GM19328 (cell line): Measurements from ENCODE around the gene FGF2.
"Not testable (repeated sequence)": the region's sequence is repeated elsewhere in the genome, so short reads cannot be mapped to it uniquely, and the experiment has no call there.

Experiments used
- ATAC-seq: cut with Tn5 transposase; IDR thresholded peaks from one replicate; pipeline ENCODE4 v1.9.1; 2021; ENCODE audit warnings: mild to moderate bottlenecking, moderate library complexity; ENCODE audit not compliant: unreplicated experiment

FGF2 gene

DNA sequence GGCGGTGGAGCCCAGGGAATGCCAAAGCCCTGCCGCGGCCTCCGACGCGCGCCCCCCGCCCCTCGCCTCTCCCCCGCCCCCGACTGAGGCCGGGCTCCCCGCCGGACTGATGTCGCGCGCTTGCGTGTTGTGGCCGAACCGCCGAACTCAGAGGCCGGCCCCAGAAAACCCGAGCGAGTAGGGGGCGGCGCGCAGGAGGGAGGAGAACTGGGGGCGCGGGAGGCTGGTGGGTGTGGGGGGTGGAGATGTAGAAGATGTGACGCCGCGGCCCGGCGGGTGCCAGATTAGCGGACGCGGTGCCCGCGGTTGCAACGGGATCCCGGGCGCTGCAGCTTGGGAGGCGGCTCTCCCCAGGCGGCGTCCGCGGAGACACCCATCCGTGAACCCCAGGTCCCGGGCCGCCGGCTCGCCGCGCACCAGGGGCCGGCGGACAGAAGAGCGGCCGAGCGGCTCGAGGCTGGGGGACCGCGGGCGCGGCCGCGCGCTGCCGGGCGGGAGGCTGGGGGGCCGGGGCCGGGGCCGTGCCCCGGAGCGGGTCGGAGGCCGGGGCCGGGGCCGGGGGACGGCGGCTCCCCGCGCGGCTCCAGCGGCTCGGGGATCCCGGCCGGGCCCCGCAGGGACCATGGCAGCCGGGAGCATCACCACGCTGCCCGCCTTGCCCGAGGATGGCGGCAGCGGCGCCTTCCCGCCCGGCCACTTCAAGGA lies at the start of gene FGF2:
TSS of gene FGF2 (plus strand) at position 279 of the 705 bp plus-strand sequence. CDS start at position 623, 344 bp downstream.
- ATAC-seq: peak; percentile 11

DNA sequence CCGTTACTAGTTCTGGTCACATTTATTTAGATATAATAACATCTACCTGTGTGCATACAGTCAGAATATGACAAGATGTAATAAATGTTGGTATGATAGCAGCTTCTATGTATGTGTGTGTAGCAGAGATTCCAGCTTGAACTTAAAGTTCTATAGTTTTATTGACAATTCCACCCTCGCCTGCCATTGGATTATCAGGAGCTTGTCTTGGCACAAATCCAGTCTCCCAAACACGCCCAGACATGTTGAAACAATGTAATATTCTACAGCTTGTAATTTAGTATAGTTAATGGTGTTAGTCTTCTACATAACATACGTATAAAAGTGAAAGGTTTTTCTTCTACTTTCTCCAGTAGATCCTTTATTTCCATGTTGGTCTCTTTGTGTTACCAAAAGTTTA lies 49.7 kb upstream of the FGF2 start:
- no peak for ATAC-seq

DNA sequence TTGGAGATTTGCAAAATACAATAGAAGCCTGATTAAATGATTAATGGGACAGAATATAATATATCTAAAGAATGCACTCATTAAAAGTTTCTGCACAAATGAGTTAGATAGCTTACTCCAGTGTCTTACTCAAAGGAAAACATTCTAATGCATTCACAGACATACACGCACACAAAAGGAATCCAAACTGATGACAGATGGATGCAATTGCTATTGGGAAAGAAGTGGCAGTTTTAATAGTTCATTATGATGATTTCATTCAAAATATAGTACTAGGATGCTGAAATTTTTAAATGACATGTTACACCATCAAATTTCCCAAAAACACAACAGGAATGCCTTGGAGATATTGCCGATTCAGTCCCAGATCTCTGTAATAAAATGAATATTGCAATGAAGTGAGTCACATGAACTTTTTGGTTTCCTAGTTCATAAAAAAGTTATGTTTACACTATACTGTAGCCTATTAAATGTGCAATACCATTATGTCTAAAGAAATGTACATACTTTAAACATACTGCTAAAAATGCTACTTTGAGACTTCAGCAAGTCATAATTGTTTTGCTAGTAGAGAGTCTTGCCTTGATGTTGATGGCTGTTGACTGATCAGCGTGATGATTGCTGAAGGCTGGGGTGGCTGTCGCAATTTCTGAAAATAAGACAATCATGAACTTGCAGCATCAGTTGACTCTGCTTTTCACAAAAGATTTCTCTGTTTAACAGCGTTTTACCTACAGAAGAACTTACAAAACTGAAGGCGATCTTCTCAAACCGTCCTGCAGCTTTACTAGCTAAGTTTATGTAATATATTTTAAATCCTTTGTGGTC lies 48.6 kb upstream of the FGF2 start:
- no peak for ATAC-seq

DNA sequence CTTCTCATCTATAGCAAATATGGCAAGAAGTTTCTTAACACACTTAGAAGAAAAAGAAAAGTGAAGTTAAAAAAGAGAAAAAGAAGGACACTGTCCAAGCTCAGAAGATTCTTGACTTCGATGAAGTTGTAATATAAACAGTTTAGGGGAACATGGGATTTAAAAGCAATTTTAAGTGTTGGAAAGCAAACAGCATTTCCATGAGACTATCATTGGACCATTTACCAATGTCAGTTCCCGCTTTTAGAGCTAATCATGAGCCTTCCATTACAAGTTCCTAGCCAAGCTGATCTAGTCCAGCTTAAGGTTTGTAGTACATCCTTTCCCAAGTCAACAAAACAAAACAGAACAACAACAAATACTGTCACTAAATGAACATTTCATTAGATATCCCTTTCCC lies 45.1 kb upstream of the FGF2 start:
- no peak for ATAC-seq

DNA sequence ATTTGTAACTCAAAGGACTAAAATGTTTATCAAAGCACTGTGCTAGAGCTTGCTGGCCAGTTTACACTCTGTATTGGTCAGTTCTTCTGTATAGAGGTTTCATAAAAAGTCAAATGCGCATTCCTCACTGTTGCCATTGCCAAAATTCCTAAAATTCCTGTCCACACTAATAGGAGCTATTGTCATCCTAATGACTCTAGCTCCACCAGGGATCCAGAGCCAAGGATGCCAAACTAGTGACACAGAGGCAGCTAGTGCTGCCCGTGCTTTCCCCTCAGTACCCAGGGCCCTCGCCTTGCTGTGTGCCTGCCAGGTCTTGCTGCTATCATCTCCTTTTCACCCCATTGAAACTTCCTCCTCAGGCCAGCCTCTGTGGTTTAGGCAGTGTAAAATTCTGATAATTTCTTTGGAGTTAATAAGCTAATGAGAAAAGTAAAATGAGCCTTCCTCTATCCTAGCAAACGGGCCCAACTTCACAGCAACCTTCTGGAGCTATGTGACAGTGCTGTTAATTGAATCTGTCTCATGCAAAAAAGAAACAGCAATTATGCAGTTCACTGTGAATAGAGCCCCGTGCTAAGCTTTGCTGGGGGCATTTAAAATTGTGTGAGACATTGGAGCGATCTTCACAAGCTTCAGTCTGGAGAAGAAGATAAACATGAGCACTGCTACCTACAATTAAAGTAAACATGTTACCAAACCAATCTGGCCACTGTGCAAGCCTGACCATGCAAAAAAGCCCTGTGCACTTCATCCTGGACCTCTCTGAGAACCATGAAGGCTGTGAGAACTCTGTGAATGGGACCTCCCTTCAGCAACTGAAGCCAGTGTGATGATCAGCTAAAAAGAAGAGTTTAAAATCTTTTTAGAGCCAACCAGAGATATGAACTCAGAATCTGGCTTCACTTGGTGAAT lies 43.1 kb upstream of the FGF2 start:
- ATAC-seq: no peak

DNA sequence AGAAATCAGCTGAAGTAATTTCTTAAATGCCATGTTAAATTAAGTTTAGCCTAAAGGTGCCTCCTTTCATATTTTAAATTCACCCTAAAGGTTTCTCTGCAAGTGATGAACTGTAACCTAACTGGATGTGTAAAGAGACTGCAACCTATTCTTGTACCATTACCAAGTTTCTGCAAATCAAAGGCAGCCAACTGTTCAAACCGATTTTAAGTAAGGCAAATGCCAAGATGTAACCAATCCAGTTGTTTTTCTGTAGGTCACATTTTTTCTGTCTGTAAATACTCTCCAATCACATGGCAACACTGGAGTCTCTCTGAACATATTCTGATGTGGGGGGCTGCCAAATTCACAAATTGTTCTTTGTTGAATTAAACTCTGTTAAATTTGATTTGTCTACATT lies 42.4 kb upstream of the FGF2 start:
- no peak for ATAC-seq

DNA sequence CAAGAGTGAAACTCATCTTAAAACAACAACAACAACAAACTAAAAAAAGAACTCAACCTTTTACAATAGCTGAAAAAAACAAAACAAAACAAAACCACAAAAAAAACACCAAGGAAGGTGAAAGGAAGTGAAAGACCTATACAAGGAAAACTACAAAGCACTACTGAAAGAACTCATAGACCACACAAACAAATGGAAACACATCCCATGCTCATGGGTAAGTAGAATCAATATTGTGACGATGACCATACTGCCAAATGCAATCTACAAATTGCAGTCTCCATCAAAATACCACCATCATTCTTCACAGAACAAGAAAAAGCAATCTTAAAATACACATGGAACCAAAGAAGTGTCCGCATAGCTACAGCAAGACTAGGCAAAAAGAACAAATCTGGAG lies 41.5 kb upstream of the FGF2 start:
- no peak for ATAC-seq

DNA sequence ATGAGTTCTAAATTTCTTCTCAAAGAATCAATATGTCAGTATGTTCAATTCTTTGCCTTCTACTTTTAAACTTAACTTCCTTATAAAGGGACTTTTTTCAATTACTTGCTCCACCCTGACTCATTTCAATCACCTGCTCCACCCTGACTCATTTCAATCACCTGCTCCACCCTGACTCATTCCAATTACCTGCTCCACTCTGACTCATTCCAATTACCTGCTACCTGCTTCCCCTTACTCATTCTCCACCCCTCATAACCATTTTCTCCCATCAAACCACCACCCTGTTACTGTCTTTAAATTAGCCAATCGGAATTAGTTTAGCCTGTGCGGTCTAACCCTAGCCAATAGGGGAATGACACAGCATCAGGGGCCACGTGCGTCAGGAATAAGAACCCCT lies 40.3 kb upstream of the FGF2 start:
- ATAC-seq: not testable (repeated sequence)

DNA sequence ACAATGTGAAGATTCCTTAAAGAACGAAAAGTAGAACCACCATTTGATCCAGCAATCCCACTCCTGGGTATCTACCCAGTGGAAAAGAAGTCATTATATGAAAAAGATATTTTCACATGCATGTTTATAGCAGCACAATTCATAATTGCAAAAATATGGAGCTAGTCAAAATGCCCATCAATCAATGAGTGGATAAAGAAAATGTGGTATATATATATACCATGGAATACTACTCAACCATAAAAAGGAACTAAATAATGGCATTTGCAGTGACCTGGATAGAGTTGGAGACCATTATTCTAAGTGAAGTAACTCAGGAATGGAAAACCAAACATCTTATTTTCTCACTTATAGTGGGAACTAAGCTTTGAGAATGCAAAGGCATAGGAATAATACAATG lies 39.7 kb upstream of the FGF2 start:
- not testable (repeated sequence) for ATAC-seq

DNA sequence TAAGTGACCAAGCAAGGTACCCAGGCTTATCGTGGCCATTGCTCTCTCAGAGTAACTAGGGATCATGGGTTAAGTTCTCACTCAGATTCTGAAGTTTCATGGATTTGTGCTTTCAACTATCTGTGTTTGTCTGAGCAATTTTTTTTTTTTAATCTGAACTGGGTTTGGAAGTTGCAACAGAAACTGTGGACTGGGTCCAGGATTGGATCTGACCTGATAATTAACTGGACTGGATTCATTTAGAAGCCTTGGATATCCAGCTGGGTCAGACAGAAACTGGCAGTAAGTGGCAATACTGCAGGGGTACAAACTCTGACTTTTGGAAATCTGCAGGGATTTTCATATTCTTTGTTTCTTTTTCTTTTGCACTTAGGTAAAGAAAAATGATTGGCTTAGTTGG lies 38.7 kb upstream of the FGF2 start:
- ATAC-seq: no peak

DNA sequence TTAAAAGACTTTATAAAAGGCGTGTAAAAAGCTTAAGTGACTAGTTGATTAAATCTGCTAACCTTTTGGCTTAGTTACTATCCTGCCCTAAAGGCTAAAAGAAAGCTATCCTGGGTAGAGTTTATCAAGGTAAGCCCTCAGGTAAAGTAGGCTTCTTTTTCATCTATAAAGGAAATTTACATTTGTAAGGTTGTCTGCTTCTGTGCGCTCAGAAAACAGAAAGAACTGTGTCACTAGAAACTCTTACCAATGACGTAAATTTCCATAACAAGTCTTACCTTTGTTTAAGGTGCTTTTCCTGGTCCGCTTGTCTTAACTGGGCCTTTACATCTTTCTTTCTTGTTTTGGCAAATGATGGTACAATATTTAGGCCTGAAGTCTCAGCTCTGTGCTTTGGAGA lies 37.7 kb upstream of the FGF2 start:
- ATAC-seq: no peak

DNA sequence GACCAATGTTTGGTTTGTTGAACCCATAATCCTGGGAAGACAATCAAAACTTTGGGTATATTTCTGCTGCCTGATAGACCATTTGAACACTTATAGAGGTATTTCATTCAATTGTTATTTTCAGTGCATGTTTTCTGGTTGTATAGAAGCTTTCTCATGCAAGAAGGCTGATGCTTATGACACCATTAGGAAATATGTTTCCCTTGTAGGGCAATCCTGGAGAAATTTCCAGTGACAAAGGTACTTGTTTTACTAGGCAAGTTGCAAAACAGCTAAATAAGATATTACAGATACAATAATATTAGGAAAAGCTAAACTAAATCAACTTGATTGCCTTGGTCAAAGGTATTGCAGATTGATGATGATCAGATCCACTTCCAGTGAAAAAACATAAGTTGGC lies 32.8 kb upstream of the FGF2 start:
- ATAC-seq: no peak

DNA sequence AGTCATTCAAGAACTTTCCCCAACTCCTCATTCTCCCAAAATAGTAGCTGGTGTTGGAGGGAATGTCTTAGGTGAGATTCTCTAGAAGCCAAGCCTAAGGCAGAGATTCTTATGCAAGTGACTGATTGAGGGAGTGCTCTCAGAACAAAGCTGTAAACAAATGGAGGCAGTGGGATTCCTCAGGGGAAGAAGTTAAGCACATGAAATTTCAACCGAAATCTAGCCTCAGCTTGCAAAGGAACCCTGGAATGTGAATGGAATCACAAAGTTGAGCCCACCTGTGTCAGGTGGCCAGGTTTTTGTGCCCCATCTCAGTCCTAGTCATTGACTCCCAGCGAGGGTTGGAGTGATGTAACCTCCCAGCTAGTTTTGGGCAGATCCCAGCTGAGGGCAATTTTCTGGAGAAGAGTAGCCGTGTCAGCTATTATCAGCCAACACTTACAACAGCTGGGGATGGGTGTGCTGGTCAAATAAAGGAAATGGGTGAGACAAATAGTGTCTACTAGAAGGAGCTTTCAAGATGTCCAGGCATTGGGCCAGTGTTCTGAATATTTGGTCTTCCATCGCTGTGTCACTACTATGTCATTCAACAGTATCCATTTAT lies 29.7 kb upstream of the FGF2 start:
- no peak for ATAC-seq

DNA sequence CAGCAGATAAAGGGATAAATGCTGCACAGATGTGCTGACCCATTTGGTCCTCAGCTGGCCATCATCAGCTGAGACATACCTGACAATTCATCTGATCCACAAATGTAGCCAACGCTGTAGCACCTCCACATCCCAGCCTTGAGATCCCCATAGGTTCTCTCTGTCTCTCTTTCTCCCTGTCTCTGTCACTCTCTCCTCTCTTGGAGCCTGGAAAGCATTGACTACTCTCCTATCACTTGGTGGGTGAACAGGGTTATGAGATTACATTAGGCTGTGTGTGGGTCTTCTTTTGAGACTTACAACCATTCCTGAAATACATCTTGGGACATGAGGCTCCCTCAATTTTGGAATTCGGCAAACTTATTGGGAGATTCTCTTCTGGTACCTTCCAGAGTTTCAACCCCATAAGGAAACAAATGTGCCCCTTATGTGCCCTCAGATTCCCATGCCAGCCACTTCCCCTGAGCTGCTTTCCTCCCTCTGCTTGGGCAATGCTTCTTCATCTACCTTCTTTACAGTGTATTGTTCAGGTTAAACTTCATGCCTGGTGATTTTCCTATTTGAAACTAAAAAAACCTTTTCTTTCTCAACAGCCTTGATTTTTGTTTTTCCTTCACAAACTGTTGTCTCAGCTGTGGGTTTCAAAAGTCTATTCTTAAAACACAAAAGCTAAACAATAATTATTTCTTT lies 29.1 kb upstream of the FGF2 start:
- ATAC-seq: no peak

DNA sequence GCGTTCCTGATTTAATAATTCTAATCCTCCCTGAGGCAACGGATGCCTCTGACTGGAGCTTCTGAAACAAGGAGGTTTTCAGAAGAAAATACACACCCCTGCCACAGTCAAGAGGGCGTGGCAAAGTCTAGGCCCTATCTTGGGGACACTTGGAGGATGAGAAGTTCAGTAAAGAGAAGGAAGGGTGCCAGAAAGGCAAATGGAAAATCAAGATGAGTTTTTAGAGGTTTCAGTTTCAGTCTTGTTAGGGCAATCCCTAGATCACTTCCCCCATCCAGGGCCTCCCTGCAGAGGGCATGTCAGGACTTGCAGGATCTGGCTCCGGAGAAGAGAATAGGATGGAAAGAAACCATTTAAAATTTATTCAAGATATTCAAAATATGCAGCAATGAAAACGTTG lies 28.5 kb upstream of the FGF2 start:
- no peak for ATAC-seq

DNA sequence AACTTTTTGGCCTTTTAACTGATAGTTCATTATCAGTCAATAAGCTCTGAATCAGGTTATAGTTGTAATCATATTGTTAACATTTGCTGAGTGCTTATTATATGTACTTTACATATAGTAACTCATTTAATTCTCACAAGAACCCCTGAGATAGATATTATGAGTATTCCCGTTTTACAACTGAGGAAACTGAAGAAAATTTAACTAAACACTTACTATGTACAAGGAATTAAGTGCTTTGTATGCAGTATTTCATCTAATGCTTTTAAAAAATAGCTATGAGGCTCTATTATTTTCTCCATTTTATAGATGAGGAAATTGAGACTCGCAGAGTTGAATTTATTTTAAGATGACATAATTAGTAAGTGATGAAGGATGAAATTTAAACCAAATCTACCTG lies 27.7 kb upstream of the FGF2 start:
- no peak for ATAC-seq

DNA sequence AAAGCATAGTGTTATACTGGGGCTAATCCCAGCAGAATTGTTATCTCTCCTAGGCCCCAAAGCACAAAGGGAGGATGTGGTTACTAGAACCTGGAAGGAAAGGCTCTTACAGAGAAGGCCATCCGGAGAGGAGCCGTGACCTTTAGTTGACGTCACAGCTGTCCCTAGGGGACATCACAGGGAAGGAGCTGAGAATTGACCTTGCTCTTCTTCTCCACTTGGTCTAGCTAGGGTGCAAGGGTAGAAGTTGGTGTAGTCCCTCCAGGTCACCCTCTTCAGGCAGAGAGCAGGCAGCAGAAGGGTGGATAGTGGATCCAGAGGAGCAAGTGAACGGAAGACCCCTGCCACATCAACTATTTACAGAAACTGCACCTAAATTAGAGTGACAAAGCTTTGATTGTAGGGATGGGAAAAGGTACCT lies 22.8 kb upstream of the FGF2 start:
- no peak for ATAC-seq

DNA sequence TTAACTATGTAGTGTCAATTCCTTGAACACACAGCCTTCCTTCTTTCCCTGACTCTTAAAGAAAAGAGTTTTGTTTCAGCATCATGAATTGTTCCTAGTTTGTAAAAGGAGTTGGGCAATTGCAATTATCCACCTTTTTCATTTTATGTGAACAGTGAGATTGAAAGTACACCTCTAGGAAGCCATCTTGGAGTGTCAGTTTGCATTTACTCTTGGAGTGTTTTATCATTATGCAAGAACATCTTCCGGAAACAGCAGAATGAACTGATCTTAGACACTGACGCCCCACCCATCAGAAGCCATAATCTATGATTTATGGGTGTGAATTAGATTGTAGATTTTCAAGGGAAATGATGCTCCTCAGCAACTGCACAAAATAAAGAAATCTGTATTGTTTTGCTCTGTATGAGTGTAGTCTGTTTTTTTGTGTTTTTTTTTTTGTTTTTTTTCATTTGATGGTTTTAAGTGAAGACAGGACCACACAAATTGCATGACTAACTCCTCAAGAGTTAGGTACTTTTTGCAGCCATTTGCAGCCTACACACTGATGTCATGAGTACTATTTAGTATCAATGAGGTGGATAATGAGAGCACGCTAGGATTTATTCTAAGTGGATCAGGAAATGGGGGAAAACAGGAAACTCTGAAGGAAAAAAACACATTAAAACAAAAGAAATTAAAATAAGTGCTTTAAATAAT lies 19.5 kb upstream of the FGF2 start:
- ATAC-seq: no peak

DNA sequence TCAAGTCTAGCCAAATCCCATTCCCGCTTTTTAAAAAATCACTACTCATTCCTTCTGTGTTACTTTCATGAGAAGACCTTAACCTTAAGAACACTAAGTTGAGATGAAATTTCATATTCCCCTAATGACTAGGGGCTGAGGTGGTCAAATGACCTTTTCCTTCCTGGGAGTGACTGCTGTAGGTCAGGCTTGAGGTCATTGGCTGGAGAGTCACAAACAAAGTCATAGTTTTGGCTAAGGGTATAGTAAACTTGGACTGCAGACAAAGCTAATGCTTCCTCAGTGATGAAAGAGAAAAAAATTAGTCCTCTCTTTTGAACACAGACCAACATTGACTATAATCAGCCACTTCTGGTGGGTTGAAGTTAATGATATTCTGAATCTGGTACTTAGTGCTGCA lies 16.0 kb upstream of the FGF2 start:
- no peak for ATAC-seq

DNA sequence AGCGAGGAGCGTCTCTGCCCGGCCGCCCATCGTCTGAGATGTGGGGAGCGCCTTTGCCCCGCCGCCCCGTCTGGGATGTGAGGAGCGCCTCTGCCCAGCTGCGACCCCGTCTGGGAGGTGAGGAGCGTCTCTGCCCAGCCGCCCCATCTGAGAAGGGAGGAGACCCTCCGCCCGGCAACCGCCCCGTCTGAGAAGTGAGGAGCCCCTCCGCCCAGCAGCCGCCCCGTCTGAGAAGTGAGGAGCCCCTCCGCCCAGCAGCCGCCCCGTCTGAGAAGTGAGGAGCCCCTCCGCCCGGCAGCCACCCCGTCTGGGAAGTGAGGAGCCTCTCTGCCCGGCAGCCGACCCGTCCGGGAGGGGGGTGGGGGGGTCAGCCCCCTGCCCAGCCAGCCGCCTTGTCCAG lies 14.8 kb upstream of the FGF2 start:
- ATAC-seq: not testable (repeated sequence)
